Measurements from ENCODE around the gene ZBTB20.

The ZBTB20 gene

DNA sequence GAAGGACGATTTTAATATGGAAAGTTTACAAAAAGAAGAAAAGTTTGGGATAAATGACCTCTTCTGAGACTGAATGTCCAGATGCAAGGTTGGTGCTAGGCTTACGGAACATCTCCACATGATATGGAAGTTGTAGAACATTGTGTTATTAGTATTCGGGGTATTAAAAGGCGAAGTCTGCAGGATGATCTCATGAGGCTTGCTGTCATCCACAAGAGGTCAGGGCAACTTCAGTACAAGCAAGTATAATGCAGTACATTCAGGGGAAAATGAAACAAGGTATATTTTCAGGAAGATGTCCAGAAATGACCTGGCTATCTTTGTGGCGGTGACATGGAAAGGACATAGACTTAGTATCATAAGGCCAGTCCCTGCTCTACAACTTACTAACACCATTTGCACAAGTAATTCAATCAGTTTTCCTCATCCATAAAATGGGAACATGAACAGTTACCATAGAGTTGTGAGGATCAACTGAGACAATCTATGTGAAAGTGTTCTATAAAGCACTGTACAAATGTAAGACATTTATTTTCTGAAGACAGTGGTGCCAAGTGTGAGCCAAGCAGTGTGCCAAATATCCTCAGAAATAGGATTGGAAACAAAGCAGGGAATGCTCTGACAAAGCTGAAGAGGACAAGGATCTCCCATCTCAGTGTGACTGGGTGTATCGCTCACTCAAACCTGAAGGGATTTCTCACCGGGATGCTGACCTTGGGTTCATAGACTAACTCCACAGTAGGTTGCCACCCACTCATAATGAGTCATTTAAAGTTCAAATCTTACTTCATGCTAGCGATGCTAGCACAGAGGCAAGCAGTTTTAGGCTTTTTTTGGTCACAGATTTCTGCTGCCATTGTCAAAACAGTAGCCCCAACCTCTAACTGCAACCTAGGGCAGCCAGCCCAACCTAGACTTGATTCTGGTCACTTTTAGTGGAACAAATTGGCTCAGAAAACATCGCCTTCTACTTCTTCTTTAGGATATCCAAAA lies 735.0 kb downstream of the ZBTB20 start:
- DNase-seq (ENCODE audit: low read depth in 3 of 3): no peak

DNA sequence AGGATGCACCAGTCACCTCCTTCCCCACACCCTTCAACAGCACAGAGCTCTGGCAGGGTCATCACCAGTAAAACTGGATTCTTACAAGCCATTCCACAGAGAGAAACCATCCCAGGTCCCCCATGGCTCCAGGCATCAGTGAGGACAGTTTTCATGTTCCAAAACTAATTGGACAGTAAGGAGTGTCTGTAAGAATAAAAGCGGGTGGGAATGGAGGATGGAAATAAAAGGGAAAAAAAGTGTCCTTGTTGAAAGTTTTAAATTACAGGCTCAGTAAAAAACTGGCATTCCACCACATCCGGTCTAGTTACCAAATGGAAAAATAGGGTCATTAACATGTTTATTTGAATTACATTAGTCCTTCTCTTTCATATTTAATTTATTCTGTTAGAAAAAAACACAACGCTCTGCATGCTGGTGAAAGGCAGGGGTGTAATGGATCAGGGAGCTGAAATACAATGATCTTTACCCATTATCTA lies 735.9 kb downstream of the ZBTB20 start:
- DNase-seq (ENCODE audit: low read depth in 3 of 3): no peak

DNA sequence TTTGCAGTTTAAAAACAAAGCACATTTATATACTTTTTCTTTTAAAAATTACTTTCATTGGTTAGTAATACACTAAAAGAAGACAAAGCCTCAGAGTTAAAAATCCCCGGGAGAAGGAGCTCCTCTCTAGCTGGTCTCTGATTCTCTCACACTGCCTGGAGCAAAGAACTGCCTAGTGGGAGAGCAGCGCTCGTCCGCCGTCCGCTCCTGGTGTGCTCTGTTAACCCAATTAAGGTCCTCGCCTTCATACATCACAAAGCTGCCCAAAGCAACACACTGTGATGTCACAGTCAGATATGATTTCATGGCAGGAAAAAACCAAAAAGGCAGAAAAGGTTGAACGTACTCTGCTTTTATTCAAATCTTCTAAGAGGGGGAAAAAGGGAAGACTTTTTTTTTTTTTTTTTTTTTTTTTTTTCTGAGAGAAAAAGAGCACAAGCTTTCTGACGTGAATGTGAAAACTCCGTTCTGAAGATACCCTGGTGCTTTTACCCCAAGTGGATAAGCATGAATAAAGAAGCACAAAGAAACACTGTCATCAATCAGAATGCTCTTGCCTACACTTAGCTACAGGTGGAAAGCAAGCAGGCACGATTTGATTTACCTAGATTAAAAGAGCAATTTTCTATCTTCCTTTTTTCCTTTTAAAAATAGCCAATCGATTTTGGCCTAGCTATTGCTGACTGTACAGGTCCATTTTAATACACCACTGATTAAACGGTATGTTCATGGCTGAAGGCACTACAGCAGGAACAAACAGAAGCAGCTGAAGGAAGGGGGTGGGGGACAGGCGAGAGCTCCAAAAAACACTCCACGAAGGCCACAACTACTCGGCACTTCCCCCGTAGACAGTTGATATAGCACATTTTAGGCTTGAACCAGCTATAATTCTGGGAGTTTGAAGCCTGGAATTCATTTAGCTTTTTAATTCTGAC lies 738.1 kb downstream of the ZBTB20 start:
- no peak for DNase-seq (ENCODE audit: low read depth in 3 of 3)

GRCh38 chr3:114406922-114407321 lies 740.2 kb downstream of the ZBTB20 start:
- DNase-seq (ENCODE audit: low read depth in 3 of 3): no peak

DNA sequence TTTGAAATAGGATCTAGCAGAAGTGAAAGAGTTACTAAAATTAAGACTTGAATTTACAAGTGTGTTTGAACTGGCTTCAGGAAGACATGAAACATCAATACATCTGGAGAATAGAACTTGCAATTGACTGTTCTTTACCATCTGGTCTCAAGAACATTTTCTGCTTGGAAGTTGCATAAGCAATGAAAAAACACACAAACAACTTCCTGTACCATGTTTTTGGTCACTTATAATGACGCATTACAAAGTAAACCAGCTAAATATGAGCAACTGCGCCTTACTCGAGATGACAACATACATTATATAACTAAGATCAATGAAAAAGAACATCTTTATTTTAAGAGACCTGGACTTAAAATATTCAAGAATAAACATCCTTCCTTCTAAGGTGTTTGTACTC lies 740.8 kb downstream of the ZBTB20 start:
- no peak for DNase-seq (ENCODE audit: low read depth in 3 of 3)

- no peak for DNase-seq (ENCODE audit: low read depth in 3 of 3)
These were observed 741.7 kb downstream of the ZBTB20 start for GRCh38 chr3:114405202-114405990.

GRCh38 chr3:114404590-114404989 lies 742.5 kb downstream of the ZBTB20 start:
- no peak for DNase-seq (ENCODE audit: low read depth in 3 of 3)

DNA sequence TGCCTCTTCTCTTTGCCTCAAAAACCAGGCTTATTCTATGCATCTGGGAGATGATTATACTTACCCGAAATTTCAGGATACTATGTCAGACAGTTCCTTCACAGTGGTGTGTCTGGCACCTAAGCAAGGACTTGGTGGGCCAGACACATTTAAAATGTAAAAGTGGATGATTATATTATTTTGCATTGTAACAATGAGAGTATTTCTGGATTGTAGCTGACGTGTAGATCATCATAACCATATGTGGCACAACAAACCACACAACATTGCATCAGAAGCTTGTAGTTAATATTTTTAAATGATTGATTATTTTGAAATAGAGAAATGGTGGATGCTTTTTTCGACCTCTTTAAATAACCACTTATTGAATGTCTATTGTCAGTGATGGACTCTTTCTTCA lies 744.2 kb downstream of the ZBTB20 start:
- DNase-seq (ENCODE audit: low read depth in 3 of 3): no peak

DNA sequence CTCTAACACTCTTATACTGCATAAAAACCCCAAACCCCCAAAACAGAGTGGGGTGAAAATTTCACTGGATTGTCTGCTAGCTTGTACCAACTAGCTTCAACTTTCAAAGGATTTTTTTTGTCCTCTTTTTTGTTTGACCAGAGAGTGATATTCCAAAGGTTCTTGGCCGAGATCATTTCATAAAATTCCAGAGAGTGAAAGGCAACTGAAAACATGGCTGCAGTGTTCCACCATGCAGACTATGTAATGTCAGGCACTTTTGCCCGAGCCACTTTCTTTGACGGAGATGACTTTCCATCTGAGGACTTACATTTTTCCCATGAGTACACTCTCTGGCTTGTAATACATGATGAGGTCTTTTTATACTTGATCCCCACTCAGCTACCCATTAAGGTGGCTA lies 745.7 kb downstream of the ZBTB20 start:
- DNase-seq (ENCODE audit: low read depth in 3 of 3): no peak

GRCh38 chr3:114400371-114400770 lies 746.7 kb downstream of the ZBTB20 start:
- DNase-seq (ENCODE audit: low read depth in 3 of 3): no peak

- DNase-seq (ENCODE audit: low read depth in 3 of 3): no peak
These were observed 752.5 kb downstream of the ZBTB20 start for GRCh38 chr3:114394551-114394950.

- no peak for DNase-seq (ENCODE audit: low read depth in 3 of 3)
These were observed 753.6 kb downstream of the ZBTB20 start for GRCh38 chr3:114393367-114394072.

- DNase-seq (ENCODE audit: low read depth in 3 of 3): no peak
These were observed 754.3 kb downstream of the ZBTB20 start for GRCh38 chr3:114392831-114393230.

GRCh38 chr3:114389156-114389555 lies 757.9 kb downstream of the ZBTB20 start:
- no peak for DNase-seq (ENCODE audit: low read depth in 3 of 3)

- DNase-seq (ENCODE audit: low read depth in 3 of 3): no peak
These were observed 762.6 kb downstream of the ZBTB20 start for GRCh38 chr3:114384558-114384903.

DNA sequence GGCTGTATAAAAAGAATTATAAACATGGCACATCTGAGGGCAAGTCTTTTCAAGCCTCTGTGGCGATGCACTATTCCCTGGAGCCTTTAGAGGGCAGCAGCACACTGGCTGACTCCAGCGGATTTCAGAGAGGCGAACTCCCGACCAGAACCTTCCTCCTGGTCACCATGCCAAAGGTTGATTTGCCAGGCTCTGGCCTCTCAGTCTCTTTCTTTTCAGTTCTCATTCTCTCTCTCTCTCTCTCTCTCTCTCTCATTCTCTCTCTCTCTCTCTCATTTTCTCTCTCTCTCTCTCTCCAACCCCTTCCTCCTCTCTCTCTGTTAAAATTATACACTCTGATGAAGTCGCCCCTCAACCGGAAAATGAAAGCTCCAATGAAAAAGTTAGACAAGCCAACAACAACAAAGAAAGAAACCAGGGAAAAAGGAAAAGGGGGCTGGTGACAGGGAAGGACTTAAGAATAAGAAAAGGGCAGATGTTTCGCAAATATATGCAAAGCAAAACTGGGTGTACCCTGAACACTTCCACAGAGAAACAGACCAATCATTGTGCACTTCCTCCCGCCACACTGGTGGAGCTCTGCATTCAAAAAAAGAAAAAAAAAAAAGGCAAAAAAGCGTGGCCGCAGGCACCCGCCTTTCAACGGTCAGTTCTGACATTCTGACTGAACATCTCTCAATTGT lies 763.1 kb downstream of the ZBTB20 start:
- peak; percentile 32 to 44 (median 36) for DNase-seq (ENCODE audit: low read depth in 3 of 3)

DNA sequence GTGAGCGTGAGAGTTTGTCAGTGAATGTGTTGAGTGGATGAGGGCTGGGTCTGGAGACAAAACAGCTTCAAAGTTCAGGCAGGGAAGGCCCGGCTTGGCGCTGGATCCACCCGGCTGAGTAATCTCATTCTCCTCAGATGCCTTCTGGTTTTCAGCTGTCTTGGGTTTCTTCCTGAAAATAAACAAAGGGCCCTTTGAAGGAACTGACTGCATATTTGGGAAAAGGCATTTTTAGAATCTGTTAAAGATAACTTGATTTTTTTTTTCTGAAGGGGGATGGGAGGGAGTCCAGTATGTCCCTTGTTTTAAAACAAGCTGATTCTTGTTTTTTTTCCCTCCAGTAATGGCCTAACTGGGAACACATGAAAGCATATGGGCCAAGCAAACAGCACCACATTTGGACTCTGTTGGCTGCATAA lies 766.8 kb downstream of the ZBTB20 start:
- no peak for DNase-seq (ENCODE audit: low read depth in 3 of 3)

DNA sequence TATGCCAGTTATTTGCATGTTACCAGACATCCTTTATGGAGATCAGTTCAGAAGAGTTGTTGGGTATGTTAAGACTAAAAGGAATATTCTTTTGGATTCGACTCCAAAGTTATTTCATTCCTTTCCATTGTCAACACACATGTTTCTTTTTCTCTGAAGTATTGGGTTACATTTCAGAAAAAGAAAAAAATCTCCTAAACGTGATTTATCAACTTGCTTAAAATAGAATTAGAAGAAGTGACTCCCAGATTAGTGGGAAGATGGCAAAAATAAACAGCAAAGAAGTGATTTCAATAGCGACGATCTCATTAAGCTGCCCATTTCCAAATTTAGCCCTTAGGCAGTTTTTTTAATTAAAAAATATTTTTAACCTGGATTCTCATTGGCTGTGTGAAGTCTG lies 767.8 kb downstream of the ZBTB20 start:
- no peak for DNase-seq (ENCODE audit: low read depth in 3 of 3)

DNA sequence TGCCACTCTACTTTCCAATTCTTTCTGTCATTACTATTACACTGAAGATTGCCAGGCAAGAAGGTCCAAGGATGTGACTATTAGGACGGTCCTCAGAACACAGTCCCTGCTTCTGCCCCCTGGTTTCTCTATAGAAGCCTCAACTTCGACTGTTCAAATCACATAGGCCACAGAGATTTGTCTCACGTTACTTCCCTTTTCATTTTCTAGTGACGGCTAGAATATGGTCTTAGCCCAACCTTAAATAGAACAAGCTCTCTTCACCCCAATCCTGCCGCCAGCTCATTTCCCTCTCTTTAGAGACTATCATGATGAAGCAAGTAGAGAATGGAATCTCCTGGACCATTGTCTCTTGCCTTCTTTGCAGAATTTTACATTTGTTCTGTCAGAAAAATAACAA lies 768.3 kb downstream of the ZBTB20 start:
- no peak for DNase-seq (ENCODE audit: low read depth in 3 of 3)

DNA sequence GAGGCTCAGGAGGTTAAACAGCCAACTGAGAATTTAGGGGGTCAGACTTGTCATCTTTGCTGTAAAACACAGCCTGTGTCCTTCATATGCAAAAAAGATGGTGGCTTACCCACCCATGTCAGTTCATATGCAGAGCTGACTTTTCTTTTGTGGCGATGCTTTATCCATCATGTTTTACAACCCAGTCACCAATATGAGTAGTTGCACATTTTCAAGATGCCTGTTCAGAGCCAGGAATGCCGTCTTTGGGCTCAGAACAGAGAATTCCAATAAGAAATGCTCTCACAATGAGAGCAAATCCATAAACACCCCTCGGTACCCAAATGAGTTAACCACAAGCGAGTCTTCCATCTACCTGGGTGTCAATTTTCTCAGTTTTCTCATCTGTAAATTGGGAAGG lies 769.7 kb downstream of the ZBTB20 start:
- DNase-seq (ENCODE audit: low read depth in 3 of 3): no peak

All from stimulated activated CD4-positive, alpha-beta T cell treated with anti-CD3 and anti-CD28 coated beads, TNF-alpha, amount 100 ng/mL, for 4 hours (primary cell).